ENCODE results near the gene ITPRIPL1.
"Not testable (repeated sequence)": the region's sequence is repeated elsewhere in the genome, so short reads cannot be mapped to it uniquely, and the experiment has no call there.

The ITPRIPL1 gene, protein sequence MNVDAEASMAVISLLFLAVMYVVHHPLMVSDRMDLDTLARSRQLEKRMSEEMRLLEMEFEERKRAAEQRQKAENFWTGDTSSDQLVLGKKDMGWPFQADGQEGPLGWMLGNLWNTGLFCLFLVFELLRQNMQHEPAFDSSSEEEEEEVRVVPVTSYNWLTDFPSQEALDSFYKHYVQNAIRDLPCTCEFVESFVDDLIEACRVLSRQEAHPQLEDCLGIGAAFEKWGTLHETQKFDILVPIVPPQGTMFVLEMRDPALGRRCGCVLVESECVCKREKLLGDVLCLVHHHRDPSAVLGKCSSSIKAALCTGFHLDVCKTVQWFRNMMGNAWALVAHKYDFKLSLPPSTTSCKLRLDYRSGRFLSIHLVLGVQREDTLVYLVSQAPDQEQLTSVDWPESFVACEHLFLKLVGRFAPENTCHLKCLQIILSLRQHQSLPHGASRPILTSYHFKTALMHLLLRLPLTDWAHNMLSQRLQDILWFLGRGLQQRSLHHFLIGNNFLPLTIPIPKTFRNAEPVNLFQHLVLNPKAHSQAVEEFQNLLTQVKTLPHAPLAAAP

DNA sequence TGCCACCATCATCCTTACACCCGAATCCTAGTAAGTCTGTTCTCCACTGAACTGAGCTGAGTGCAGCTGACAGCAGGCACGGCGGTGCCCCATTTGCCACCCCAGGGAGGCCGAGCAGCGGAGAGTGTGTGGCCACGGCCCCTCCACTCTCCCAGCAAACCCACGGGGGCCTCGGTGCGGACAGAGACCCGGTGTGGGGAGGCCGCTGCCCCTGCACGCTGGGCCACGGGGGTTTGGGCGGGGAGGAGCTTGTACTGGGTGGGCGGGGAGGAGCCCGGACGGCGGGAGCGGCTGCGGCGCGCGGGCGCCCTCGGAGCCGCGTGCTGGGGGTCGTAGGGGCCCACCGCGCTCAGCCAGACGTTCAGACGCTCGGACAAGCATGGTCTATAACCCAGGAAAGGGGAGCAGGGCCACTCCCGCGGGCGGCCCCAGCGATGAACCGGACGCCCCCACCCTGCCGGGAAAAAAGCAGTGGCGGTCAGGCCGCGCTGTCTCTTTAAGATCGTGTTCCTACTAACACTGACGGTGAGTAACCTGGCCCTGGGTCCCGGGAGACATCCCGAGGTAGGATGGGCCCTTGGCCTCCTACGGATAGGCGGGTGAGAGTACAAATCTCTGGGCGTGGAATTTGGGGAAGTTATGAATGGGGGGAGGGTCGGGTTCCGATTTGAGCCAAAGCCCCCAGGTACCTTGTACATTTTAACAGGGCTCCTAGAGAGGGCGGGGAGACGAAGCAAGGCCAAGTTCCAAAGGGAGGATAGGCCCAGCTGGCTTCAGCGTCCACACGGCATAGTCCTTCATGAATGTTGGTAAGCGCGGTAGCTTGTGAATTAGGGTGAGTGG is at the start of gene ITPRIPL1:
ITPRIPL1 (plus strand) TSS at position 277 of the 843 bp plus-strand sequence; CDS start at position 800, 523 bp downstream.
- no peak for DNase-seq

DNA sequence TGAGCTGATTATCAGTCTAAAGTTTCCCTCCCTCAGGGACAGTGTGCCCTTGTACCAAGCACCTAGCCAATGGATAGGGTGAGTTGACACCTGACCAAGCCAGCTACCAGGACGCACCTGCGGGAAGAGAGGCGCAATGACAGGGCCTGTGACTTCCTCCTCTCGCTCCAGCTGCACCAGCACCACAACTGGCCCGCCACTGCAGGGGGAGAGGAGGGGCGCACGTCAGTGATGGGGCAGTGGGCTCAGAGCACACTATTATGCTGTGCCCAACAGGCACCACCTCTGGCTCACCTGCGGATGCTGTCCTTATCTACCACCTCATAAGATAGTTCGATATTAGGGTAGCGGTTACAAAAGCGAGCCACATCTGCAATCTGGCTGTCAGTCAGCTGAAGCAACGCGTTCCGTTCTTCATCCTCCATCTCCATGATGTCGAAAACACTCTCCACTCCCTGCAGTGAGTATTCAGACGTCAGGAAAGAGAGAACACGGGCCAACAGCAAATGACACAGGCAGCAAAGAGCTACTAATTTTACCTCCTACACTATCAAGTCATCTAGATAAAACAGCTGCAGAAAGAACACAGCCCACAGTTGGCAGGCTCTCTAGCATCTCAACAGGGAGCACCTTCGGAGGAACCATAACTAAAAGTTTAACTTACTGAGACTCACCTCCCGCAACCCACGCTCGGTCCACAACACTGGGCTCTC is 48.2 kb upstream of the ITPRIPL1 start:
- DNase-seq, result no peak

DNA sequence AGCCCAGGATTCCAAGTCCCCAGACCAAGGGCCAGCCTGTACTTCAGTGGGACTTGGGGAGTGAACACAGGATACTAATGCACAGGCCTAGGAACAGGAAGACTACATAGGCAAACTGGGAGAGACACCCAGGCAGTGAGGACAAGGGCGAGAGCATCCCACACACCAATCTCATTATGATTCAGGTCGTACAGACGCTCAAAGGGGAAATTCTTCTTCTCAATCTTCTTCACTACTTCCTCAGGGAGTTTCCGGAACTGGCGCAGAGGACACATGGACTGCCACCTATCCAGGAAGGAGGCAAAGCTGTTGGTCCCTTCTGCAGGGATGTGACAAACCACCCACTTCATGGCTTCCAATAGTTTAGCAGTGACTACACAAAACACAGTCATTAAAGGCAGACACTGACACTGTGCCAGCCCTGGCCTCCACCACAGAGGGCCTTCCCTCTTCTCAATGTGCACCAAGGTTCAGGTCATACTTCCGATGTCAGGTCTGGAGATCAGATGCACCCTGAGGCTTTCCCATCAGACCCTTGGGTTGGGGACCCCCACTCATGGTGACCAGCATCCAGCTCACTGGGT is 37.8 kb upstream of the ITPRIPL1 start:
- no peak for DNase-seq

DNA sequence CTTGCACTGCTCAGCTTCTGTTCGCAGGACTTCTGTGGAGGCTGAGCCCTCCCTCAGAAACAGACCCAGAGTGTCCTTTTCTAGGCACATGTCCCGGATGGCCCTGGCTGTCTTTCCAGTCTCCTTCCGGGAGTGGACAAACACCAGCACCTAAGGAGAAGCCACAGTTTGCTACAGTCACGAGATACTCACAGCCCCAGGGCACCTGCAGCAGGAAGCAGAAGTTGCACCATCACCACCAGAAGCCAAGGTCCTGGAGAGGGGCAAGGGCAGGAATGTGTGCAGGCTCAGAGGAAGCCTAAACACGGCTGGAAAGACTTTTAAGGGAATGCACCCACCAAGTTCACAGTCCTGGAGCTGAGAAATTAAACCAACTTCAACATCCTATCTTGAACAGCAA is 33.4 kb upstream of the ITPRIPL1 start:
- no peak for DNase-seq

DNA sequence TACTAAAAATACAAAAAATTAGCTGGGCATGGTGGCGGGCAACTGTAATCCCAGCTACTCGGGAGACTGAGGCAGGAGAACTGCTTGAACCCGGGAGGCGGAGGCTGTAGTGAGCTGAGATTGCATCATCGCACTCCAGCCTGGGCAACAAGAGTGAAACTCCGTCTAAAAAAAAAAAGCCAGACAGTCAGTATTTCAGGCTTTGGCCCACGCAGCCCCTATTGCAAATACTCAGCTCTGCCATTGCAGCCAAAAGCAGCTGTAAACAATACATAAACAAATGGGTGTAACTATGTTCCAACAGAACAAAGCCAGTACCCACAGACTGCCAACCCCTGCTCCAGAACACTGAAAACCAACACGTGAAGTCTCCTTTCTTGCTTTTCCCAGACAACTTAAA is 30.8 kb upstream of the ITPRIPL1 start:
- not testable (repeated sequence) for DNase-seq

DNA sequence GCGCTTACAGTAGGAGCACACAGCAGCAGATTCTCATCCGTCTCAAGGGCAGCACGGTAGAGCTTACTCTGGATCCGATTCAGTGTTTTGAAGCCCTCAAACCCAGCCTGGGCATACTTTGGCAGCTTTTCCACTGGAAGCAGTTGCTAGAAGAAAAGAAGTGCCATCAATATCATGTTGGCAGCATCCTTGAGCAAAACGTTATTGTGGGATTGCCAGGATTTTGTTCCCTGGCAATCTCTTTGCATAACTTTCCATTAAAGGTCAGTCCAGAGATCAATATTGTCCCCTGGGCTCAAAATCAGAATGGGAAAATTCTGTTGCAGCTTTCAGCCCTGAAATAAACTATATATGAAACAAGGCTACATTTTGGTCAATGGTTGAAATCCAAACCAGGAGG is 28.2 kb upstream of the ITPRIPL1 start:
- DNase-seq, result no peak

DNA sequence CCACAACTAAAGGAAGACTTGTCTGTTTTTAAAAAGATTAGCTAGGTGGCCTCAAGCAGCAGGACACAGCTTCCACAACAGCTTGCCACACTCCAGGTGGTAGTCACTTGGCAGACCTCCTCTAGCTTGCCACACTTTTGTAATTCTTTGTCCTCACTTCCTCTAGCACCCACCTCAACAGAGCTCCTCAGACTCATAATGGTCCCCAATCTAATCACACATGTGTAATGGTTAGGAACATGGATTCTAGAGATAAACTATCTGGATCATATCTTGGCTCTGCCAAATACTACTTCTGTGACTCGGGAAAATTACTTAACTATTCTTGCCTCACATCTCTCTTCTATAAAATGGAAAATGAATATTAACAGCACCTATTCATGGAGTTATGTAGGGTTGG is 23.3 kb upstream of the ITPRIPL1 start:
- no peak for DNase-seq

DNA sequence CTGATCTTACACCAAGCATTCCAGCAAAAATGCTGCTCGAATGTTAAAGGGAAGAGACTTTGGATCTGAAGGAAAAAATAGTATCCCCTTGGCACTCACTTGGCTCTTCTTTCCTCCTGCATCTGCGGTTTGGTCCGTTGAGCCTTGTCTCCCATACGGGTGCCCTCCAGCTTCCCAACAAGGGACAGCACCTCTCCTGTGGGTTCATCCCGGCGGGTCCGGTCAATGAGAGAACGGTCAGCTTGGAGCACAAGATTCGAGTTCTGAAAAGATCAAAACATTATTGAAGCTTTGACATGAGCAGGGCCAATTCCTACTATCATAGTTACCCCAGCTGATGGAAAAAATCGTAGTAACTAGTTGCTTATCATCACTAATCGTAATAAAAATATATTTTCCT is 20.5 kb upstream of the ITPRIPL1 start:
- DNase-seq, result no peak

DNA sequence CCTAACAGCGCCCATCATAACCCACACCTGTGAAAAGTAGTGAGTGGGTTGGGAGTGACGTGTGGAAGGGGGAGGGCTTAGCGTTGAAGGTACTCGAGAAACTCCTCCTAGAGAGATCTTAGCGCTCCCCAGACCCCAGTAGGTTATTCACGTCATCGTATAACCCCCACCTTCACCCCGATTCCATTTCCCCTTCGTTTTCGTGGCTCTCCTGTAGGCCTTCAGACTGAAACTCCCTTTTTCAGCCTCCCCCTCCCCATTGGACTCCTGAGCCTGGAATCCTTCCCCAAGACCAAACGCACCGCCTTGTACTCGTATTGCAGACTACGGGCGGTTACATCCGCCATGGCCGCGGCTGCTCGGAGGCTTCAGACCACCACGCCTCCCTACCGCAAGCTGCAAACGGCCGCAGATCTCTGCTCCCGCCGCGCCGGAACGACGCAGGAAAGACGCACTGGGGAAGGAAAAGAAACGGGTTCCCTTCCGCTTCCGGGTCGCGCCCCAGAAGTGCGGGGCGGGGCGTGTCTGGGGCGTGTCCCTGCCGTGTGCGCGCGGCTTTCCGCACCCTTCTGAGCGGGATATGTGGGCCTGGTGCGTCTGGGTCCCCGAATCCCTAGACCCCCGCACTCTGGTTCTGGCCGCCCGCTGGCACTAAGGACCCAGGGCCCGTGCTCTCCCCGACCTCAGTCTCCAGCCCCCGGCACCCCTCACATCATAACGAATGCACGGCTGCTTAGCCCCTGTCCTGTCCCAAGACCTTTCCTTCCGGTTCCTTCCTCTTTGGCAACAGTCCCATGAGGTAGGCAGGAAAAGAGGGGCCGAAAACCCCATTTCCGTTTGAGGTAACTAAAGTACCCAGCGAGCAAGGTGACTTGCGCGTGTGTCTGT is 19.8 kb upstream of the ITPRIPL1 start, which contains the start of gene SNRNP200:
SNRNP200 (minus strand) TSS at position 456 of the 888 bp plus-strand sequence; CDS start at position 347, 109 bp downstream.
- DNase-seq, result peak; percentile 81

DNA sequence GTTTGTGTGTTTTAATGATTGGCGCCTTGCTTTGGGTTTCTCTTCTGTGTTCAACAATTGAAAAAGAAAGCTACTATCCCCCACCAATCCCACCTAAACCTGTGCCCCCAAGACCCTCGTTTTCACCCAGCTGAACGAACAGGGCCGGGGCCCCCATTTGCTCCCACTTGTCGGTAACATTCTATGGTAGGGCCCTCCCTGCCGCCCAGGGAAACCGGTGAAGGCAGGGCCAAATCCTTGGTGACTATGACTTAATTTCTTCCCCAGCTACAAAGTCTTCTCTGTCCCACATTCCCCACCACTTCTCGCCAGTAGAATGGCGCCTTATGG is 19.2 kb upstream of the ITPRIPL1 start:
- no peak for DNase-seq

DNA sequence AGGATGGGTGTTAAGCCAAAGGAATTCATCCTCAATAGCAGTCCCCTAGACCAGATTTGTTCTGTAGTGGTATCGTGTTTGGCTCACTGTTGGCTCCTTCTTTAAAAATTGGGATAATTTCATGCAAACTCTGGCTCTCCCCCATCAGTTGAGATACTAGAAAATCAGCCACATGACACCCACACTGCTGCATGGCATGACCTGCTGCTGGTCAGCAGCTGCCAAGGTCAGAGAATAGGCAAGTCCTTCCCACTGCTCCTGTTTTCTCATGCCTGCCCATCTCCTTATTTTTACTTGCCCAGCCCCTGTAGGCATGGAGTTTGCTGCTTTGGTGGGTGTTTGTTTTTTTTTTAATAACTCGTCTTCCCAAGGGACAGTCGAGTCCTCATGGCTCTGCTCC is 18.7 kb upstream of the ITPRIPL1 start:
- no peak for DNase-seq

DNA sequence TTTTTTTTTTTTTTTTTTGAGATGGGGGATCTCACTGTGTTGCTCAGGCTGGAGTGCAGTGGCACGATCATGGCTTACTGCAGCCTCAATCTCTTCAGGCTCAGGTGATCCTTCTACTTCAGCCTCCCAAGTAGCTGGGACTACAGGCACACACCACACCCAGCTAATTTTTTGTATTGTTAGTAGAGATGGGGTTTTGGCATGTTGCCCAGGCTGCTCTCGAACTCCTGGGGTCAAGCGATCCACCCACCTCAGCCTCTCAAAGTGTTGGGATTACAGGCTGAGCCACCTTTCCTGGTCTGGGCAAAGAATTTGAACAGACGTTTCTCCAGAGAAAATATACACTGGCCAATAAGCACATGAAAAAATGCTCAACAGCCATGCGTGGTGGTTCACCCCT is 16.9 kb upstream of the ITPRIPL1 start:
- DNase-seq, result no peak

DNA sequence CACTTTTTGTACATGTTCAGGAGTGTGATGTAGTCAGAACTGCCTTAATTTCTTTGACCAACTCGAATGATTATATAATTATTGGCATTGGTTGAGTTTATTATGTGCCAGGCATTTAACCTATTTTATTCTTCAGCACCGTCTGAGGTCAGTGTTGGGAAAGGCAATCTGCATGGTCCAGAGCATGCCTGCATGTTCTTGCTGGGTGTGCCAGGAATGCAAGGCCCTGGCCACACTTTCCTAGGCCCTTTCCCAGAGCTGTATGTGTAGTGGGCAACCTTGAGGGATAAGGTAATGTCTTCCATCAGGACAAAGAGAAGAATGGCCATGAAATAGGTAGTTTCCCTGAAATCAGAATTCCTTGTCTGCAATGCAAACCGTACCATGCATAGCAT is 10.1 kb upstream of the ITPRIPL1 start:
- no peak for DNase-seq

DNA sequence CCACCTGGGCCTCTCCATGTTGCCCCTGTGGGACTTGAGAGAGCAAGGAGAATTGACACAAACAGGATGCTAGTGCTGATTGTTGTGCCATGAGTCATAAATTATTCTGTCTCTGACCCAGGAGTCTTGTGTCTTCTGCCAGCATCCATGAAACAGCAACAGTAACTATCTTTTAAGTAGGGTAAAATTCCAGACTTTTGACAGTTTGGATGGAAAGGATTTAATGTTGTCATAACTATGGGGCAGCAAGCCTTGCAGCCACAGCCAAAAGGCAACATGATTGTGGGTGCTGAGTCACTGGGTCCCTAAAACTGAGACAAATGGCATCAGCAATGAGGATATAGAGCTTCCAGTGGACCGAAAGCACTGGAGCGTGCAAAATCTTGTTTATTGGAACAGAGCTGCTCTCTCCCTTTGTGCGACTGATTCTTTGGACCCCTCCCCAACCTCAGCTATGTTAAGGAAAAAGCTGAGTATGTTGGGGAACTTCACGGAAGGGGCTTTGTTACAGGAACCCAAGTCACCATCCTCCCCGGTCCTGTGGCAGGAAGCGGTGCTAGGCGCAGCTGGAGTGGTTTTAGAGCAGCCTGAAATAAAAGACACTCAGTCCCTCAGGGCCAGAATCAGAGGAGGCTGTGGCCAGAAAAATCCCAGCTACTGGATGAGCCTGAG is 9.6 kb upstream of the ITPRIPL1 start:
- DNase-seq, result no peak

DNA sequence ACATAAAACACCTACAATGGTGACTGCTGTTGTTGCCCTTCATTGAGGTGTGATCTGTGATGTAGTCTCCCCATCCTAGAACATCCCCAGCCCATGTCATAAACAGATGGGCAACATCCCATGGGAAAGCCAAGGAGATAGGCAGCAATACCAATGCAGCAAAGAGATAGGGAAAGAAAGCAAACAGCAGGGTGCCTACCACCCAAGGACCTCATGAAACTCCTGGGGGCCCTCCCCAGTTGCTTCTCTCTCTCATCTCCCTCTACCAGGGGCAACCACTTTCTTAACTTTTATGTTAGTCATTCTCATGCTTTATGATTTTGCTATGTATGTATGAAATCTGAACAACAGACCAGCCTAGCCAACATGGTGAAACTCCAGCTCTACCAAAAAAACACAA is 8.1 kb upstream of the ITPRIPL1 start:
- DNase-seq, result no peak

DNA sequence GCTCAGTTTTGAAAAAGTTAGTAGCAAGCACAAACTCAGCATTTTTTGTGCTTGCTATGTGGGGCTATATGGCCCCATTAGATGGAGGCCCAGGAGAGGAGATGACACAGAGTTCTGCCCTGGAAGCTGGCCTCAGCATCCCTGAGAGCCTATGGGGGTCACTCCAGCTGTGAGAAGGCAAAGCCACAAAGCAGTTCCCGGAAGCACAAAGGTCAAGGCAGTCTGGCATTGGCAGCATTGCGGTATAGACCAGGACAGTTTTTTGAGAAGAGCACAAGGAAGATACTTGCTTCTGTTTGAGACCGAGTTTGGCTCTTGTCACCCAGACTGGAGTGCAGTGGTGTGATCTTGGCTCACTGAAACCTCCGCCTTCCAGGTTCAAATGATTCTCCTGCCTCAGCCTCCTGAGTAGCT is 7.5 kb upstream of the ITPRIPL1 start:
- no peak for DNase-seq

DNA sequence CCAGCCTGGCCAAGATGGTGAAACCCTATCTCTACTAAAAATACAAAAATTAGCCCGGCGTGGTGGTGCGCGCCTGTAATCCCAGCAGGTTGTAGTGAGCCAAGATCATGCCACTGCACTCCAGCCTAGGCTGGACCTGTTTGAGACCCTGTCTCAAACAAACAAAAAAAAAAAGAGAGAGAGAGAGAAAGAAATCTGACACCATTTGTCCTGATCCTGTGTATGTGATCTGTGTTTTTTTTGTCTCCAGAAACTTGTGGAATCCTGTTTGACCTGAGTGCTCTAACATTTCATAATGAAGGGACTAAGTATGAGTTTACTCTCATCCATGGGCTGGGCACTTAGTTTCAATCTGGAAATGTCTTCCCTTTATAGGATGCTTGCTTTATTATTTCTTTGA is 6.4 kb upstream of the ITPRIPL1 start:
- no peak for DNase-seq

DNA sequence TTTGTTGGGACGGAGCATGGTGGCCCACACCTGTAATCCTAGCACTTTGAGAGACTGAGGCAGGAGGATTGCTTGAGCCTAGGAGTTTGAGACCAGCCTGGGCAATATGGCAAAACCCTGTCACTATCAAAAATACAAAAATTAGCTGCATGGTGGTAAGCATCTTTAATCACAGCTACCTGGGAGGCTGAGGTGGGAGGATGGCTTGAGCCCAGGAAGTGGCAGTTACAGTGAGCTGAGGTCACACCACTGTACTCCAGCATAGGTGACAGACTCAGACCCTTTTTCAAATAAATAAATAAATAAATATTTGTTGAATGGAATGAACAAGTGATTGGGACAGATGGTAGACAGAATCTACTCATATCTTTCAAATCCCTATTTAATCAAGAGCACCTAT is 5.7 kb upstream of the ITPRIPL1 start:
- DNase-seq, result no peak

DNA sequence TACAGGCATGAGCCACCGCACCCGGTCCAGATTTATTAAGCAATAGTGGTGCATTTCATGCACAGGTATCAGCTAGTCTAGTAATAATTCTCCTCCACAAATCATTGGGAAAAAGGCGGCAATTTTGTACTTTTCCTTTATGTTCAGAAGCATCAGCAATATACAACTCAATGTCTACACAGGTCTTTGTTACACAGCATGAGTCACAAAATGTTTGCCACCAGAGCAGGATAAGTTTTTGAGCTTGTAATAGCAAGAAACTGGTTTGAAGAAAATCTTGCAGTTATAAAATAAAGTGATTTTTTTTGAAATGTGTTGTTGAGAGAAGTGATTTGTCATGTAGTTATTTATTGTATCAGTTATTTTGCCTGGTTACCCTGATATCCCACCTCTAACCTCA is 4.8 kb upstream of the ITPRIPL1 start:
- DNase-seq, result no peak

DNA sequence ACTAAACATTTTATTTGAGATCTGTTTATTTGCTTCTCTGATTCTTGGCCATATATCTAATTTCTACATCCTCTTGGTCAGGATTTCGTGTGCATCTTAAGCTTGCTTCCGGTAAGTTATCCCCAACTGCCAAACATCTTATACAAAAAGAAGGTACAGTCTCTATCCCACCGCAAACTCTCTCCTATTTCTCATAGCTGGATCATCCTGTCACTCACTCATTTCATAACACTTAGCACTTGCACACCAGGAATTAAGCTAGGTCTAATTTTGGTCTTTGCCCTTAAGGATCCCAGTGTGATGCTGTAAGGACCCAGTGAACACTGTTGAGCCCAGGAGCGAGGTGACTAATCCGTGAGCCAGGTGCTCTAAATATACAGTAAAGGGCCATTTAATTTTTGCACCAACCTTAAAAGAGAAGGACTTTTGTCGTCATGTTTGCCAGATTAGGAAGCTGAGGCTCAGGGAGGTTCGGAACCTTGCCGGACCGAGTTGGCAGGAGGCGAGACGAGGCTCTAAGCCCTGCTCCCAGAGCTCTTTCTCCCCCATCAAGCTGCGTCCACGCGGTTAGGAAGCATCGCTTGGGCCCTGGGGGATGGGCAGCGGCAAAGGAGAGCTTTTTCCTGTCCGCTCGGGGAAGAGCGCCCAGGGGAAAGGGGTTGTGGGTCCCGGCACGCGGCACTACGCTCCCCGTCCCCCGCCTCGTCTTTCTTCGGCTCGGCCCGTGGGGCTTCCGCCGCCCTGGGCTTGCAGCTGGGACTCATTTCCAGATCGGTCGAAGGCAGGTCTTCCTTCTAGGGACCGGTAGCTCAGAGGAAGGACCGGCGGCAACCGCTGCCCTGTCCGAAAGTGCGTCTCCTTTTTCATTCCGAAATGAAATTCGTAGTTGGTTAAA is 4.1 kb upstream of the ITPRIPL1 start:
- DNase-seq, result no peak

Data from NCI-H1694 treated with DMSO at 0.1 percent for 48 hours (cell line).